GM12872 (cell line): ENCODE measurements around the gene RRP8.

Experiments used
- CTCF ChIP-seq: IDR thresholded peaks from 3 replicates; pipeline ENCODE4 v1.5.1; 2011; ENCODE audit warnings: low read depth, mild to moderate bottlenecking, low read length, moderate library complexity; ENCODE audit not compliant: insufficient read depth

Gene RRP8

GRCh38 chr11:6625832-6626420 lies 22.5 kb upstream of the RRP8 start:
- no peak for TF ChIP-seq CTCF

GRCh38 chr11:6625156-6625831 lies 21.9 kb upstream of the RRP8 start:
- TF ChIP-seq CTCF, result no peak

- no peak for TF ChIP-seq CTCF
Observed at GRCh38 chr11:6623391-6624363, 20.3 kb upstream of the RRP8 start.

- TF ChIP-seq CTCF, result no peak
Observed at GRCh38 chr11:6622261-6623171, 19.1 kb upstream of the RRP8 start.

- TF ChIP-seq CTCF, result no peak
Observed at GRCh38 chr11:6621711-6622211, 18.3 kb upstream of the RRP8 start.

GRCh38 chr11:6620636-6621035 lies 17.2 kb upstream of the RRP8 start:
- no peak for TF ChIP-seq CTCF
